Stimulated activated CD8-positive, alpha-beta memory T cell treated with anti-CD3 and anti-CD28 coated beads, Interleukin-12 subunit alpha, Interleukin-12 subunit beta, amount 100 ng/mL, for 1 hour (primary cell): ENCODE results near the gene LRFN2.

Source experiments
- DNase-seq: peaks from one replicate; pipeline ENCODE4 v3.0.0-alpha.2; 2020; ENCODE audit warnings: low read depth

Gene LRFN2

GRCh38 chr6:40517654-40518053, 69.5 kb downstream of the LRFN2 start:
- DNase-seq, result no peak

- no peak for DNase-seq
Measured at GRCh38 chr6:40516429-40516828, 70.7 kb downstream of the LRFN2 start.

GRCh38 chr6:40512340-40512739, 74.8 kb downstream of the LRFN2 start:
- no peak for DNase-seq

GRCh38 chr6:40511884-40512283, 75.3 kb downstream of the LRFN2 start:
- no peak for DNase-seq

GRCh38 chr6:40510442-40510841, 76.7 kb downstream of the LRFN2 start:
- DNase-seq, result no peak

GRCh38 chr6:40509716-40510260, 77.4 kb downstream of the LRFN2 start:
- no peak for DNase-seq

- DNase-seq, result no peak
Measured at GRCh38 chr6:40509086-40509485, 78.1 kb downstream of the LRFN2 start.

GRCh38 chr6:40506954-40507353, 80.2 kb downstream of the LRFN2 start:
- no peak for DNase-seq

- no peak for DNase-seq
Measured at GRCh38 chr6:40505191-40505810, 81.9 kb downstream of the LRFN2 start.

GRCh38 chr6:40504274-40504673, 82.9 kb downstream of the LRFN2 start:
- no peak for DNase-seq

- no peak for DNase-seq
Measured at GRCh38 chr6:40500227-40500626, 86.9 kb downstream of the LRFN2 start.

GRCh38 chr6:40499215-40499614, 87.9 kb downstream of the LRFN2 start:
- no peak for DNase-seq

- no peak for DNase-seq
Measured at GRCh38 chr6:40498148-40498547, 89.0 kb downstream of the LRFN2 start.

GRCh38 chr6:40492187-40492586, 95.0 kb downstream of the LRFN2 start:
- no peak for DNase-seq

GRCh38 chr6:40490508-40490907, 96.7 kb downstream of the LRFN2 start:
- no peak for DNase-seq

- DNase-seq, result no peak
Measured at GRCh38 chr6:40489798-40490197, 97.4 kb downstream of the LRFN2 start.

- DNase-seq, result no peak
Measured at GRCh38 chr6:40486576-40486975, 100.6 kb downstream of the LRFN2 start.

GRCh38 chr6:40485795-40486194, 101.4 kb downstream of the LRFN2 start:
- DNase-seq, result no peak

- DNase-seq, result no peak
Measured at GRCh38 chr6:40485300-40485699, 101.9 kb downstream of the LRFN2 start.

- no peak for DNase-seq
Measured at GRCh38 chr6:40484066-40484465, 103.1 kb downstream of the LRFN2 start.

- DNase-seq, result no peak
Measured at GRCh38 chr6:40482532-40482931, 104.6 kb downstream of the LRFN2 start.

GRCh38 chr6:40480678-40481077, 106.5 kb downstream of the LRFN2 start:
- DNase-seq, result no peak

GRCh38 chr6:40479706-40480105, 107.5 kb downstream of the LRFN2 start:
- no peak for DNase-seq
